Spleen (tissue), 11 donors: ENCODE data around the gene ELP4. TPM values are rescaled to one million over a fixed set of nuclear protein-coding genes. Genes with fewer than 3 reads are reported as not detected.

Experiments
- DNase-seq: peaks from one replicate; pipeline ENCODE4 v3.0.0-alpha.2; 2020
- H3K27ac ChIP-seq, 8 donors: fragments of 200-600 bp; sonication (generic) in 7 of 8; 1 replicate in 4 of 8; 2 replicates in 4 of 8; pipeline versions ENCODE4 v1.5.0 to v1.8.0; 2016 to 2021; ENCODE audit warnings: inconsistent platforms in 4 of 8, mild to moderate bottlenecking in 4 of 8, moderate library complexity in 1 of 8
- H3K27me3 ChIP-seq, 7 donors: fragments of 200-600 bp; sonication (generic) in 6 of 7; replicated peaks in 1 of 7; 1 replicate in 4 of 7; 2 replicates in 3 of 7; pipeline versions ENCODE4 v1.5.0 to v1.8.0; 2016 to 2021; ENCODE audit warnings: inconsistent platforms in 3 of 7, mild to moderate bottlenecking in 1 of 7
- H3K36me3 ChIP-seq, 6 donors: fragments of 200-600 bp; sonication (generic) in 5 of 6; 1 replicate in 4 of 6; 2 replicates in 2 of 6; pipeline versions ENCODE4 v1.5.0 to v1.8.0; 2016 to 2021; ENCODE audit warnings: inconsistent platforms in 2 of 6
- H3K4me1 ChIP-seq, 6 donors: fragments of 200-600 bp; sonication (generic) in 5 of 6; 1 replicate in 3 of 6; 2 replicates in 3 of 6; pipeline versions ENCODE4 v1.5.0 to v1.8.0; 2016 to 2021; ENCODE audit warnings: inconsistent platforms in 3 of 6
- H3K4me3 ChIP-seq, 8 donors: fragments of 200-600 bp; sonication (generic) in 7 of 8; 1 replicate in 4 of 8; 2 replicates in 4 of 8; pipeline versions ENCODE4 v1.5.0 to v1.8.0; 2016 to 2021; ENCODE audit warnings: inconsistent platforms in 4 of 8, mild to moderate bottlenecking in 4 of 8, moderate library complexity in 2 of 8
- H3K9me3 ChIP-seq, 8 donors: fragments of 200-600 bp; sonication (generic) in 7 of 8; 1 replicate in 4 of 8; 2 replicates in 4 of 8; pipeline versions ENCODE4 v1.5.0 to v1.8.0; 2016 to 2021; ENCODE audit warnings: inconsistent platforms in 4 of 8
- POLR2A ChIP-seq, 3 donors: fragments of 450-650 bp; IDR thresholded peaks; one replicate each; pipeline ENCODE4 v1.5.1; 2017; ENCODE audit warnings: antibody characterized with exemption in 3 of 3, mild to moderate bottlenecking in 1 of 3
- POLR2AphosphoS5 ChIP-seq, 3 donors: sonication (generic); formaldehyde crosslinking; IDR thresholded peaks; one replicate each; pipeline ENCODE4 v1.5.1; 2017; ENCODE audit warnings: antibody characterized with exemption in 3 of 3
- WGBS, 5 donors: extraction: QIAGEN DNeasy Blood & Tissue Kit in 3 of 5; methylation state at CpG; one replicate each; pipeline versions ENCODE4 v1.1.5 to v1.1.7; 2013 to 2018; 5-methylcytosine and 5-hydroxymethylcytosine counted together
- intact Hi-C: fragments of 100-400 bp; cut with DNase I; formaldehyde crosslinking; loops from one replicate; pipeline ENCODE4 v1.15.0; 2023; ENCODE audit warnings: low total_unique reads
- polyA plus RNA-seq, 3 donors: library from polyadenylated mRNA; stranded (reverse); fragments of 200-250 nt; gene quantifications; one replicate each; pipeline ENCODE4 v1.2.1, GENCODE V29; 2013
- total RNA-seq, 7 donors: library from RNA; depleted of rRNA in 3 of 7; stranded (reverse); fragments of >200 nt in 3 of 7; fragmentation: NEBNext Ultra II Directional in 4 of 7; extraction: Animal tissue kit (Norgen Biotek cat#: 25700) in 4 of 7; gene quantifications; one replicate each; pipeline versions ENCODE4 v1.1.0 to v1.2.1, GENCODE V29; 2016 to 2021
- TF ChIP-seq, protein P1 (sequence below), 11 experiments: fragments of 200-600 bp in 7 of 11; fragments of 450-650 bp in 4 of 11; sonication (generic) in 4 of 11; IDR thresholded peaks in 8 of 11; conservative IDR thresholded peaks in 3 of 11; 1 replicate in 7 of 11; 2 replicates in 4 of 11; pipeline versions ENCODE4 v1.4.0 to v1.8.0; 2016 to 2021; ENCODE audit warnings: antibody characterized with exemption in 11 of 11, inconsistent platforms in 4 of 11, mild to moderate bottlenecking in 1 of 11
- donor health status: healthy with polysubstance abuse.
- donor health status: DM: no; HTN: no; CAD: no; lungs with moderate emphysema.
- donor health status: DM: no; HTN: no; CAD: no.
- donor health status: Bipolar disorder and iron deficiency.
- donor health status: healthy.
- donor health status: DM: no; HTN: no; CAD: no.
- donor health status: DM: yes; HTN: yes; CAD: no.

The ELP4 gene
- total and polyA plus RNA-seq, 10 donors, result 6.1 to 34.6 (median 21.1) TPM

DNA sequence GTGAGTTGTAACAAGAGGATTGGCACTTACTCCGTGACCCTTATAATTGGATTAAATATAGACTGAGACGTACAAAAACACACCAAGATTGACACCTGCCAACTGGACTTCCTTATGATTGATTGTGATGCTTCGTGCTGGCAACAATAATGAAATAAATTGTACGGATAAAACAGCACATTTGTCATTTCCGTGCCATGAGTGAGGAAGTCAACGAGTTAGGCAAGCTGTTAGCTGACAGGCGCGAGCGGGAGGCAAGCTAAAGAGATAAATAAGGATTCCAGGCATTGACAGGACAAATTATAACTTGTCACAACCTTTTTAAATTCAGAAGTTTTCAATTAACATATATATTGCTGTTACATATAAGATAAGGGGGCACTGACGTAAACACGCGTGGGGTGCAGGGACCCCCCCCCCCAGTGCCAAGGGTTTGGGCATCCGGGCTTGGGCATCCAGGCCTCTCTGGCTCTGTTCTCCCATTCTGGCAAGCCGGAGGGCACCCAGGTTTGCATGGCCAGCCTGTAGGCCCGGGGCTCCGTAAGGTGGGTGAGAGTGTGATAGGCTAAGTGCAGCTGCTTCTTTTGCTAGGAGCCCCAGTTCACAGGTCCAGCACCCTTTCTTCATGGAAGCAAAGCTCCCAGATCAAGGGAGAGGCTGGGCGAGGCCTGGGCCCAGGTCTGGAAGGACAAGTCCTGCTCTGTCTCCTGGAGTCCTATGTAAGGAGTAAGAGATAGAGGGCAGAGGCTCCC lies 312.8 kb downstream of the ELP4 start:
- Histone ChIP-seq H3K27me3 (peaks cover 24 to 100% (median 100%) of the 10 kb centered on the region in 7 donors), H3K27ac (no peak overlapping the region), H3K36me3 (no peaks in the 10 kb centered on the region), H3K9me3 (peaks cover 0 to 9% (median 0%) of the 10 kb centered on the region in 8 donors), H3K4me1 (peaks cover 9 to 53% (median 26%) of the 10 kb centered on the region in 6 donors), H3K4me3 (no peak overlapping the region)
- intact Hi-C loops, result no loop called here
- TF ChIP-seq, protein P1, sequence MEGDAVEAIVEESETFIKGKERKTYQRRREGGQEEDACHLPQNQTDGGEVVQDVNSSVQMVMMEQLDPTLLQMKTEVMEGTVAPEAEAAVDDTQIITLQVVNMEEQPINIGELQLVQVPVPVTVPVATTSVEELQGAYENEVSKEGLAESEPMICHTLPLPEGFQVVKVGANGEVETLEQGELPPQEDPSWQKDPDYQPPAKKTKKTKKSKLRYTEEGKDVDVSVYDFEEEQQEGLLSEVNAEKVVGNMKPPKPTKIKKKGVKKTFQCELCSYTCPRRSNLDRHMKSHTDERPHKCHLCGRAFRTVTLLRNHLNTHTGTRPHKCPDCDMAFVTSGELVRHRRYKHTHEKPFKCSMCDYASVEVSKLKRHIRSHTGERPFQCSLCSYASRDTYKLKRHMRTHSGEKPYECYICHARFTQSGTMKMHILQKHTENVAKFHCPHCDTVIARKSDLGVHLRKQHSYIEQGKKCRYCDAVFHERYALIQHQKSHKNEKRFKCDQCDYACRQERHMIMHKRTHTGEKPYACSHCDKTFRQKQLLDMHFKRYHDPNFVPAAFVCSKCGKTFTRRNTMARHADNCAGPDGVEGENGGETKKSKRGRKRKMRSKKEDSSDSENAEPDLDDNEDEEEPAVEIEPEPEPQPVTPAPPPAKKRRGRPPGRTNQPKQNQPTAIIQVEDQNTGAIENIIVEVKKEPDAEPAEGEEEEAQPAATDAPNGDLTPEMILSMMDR (IDR thresholded peaks at IDR 0.05 in 8 of 11, conservative IDR thresholded peaks at IDR 0.05 in 3 of 11), result no peak
- TF ChIP-seq POLR2A (IDR thresholded peaks at IDR 0.05) (no peak), POLR2AphosphoS5 (IDR thresholded peaks at IDR 0.05) (no peak)
- WGBS, 5 donors, result 27 to 31% (median 28%) methylated on average over 17 of the region's 17 CpGs
- DNase-seq, result no peak

GRCh38 chr11:31822927-31823643 lies 313.5 kb downstream of the ELP4 start:
- Histone ChIP-seq H3K4me3 (no peak overlapping the region), H3K36me3 (no peaks in the 10 kb centered on the region), H3K27me3 (peaks cover 18 to 100% (median 100%) of the 10 kb centered on the region in 7 donors), H3K27ac (no peak overlapping the region), H3K9me3 (peaks cover 0 to 9% (median 0%) of the 10 kb centered on the region in 8 donors), H3K4me1 (peaks cover 2 to 49% (median 20%) of the 10 kb centered on the region in 6 donors)
- TF ChIP-seq POLR2AphosphoS5 (IDR thresholded peaks at IDR 0.05), result no peak
- TF ChIP-seq, protein P1 (IDR thresholded peaks at IDR 0.05 in 8 of 11, conservative IDR thresholded peaks at IDR 0.05 in 3 of 11), result no peak
- TF ChIP-seq POLR2A (IDR thresholded peaks at IDR 0.05), result no peak
- no peak for DNase-seq
- intact Hi-C loops, result no loop called here
- 26 to 36% (median 30%) methylated on average over 14 of the region's 14 CpGs for WGBS, 5 donors

GRCh38 chr11:31823644-31824331 lies 314.2 kb downstream of the ELP4 start:
- DNase-seq, result no peak
- Histone ChIP-seq H3K4me3 (no peak overlapping the region), H3K27me3 (peaks cover 14 to 100% (median 100%) of the 10 kb centered on the region in 7 donors), H3K4me1 (peaks cover 0 to 44% (median 16%) of the 10 kb centered on the region in 6 donors), H3K9me3 (peaks cover 0 to 9% (median 0%) of the 10 kb centered on the region in 8 donors), H3K27ac (no peak overlapping the region), H3K36me3 (no peaks in the 10 kb centered on the region)
- intact Hi-C loops, result no loop called here
- TF ChIP-seq POLR2AphosphoS5 (IDR thresholded peaks at IDR 0.05), result no peak
- TF ChIP-seq, protein P1 (IDR thresholded peaks at IDR 0.05 in 8 of 11, conservative IDR thresholded peaks at IDR 0.05 in 3 of 11), result no peak
- no peak for TF ChIP-seq POLR2A (IDR thresholded peaks at IDR 0.05)
- WGBS, 5 donors, result 9 to 15% (median 11%) methylated on average over 18 to 24 of the region's 24 CpGs
